ENCODE measurements around the gene MCEE.

GRCh38 chr2:71063216-71063615, 66.8 kb downstream of the MCEE start:
- TF ChIP-seq CTCF (IDR thresholded peaks at IDR 0.05) (no peak), POLR2A (IDR thresholded peaks at IDR 0.05) (no peak), POLR2AphosphoS5 (IDR thresholded peaks at IDR 0.05) (no peak)
